MM.1S (cell line): ENCODE measurements around the gene FDX1.
"Not testable (repeated sequence)": the region's sequence is repeated elsewhere in the genome, so short reads cannot be mapped to it uniquely, and the experiment has no call there.

Source experiments
- DNase-seq: peaks from one replicate; pipeline ENCODE4 v3.0.0-alpha.2; 2015
- H2AFZ ChIP-seq: fragments of 300-600 bp; sonication (generic); 2 replicates; pipeline ENCODE4 v1.6.0; 2016; ENCODE audit warnings: antibody characterized with exemption, low read length
- H3F3A ChIP-seq: fragments of 300-600 bp; sonication (generic); 2 replicates; pipeline ENCODE4 v1.6.1; 2016; ENCODE audit warnings: mild to moderate bottlenecking, antibody characterized with exemption, low read length, moderate library complexity, mixed read lengths; ENCODE audit not compliant: insufficient read depth
- H3K27ac ChIP-seq: fragments of 300-600 bp; sonication (generic); 2 replicates; pipeline ENCODE4 v1.5.1; 2016; ENCODE audit warnings: mild to moderate bottlenecking, low read length
- H3K27me3 ChIP-seq: fragments of 300-600 bp; sonication (generic); replicated peaks from 2 replicates; pipeline ENCODE4 v1.6.0; 2016; ENCODE audit warnings: low read length; ENCODE audit not compliant: insufficient read depth
- H3K36me3 ChIP-seq: fragments of 300-600 bp; sonication (generic); replicated peaks from 2 replicates; pipeline ENCODE4 v1.6.1; 2016; ENCODE audit warnings: mild to moderate bottlenecking, low read length, mixed read lengths; ENCODE audit not compliant: insufficient read depth
- H3K4me1 ChIP-seq: fragments of 300-600 bp; sonication (generic); 2 replicates; pipeline ENCODE4 v1.6.1; 2016; ENCODE audit warnings: low read length, mixed read lengths
- H3K4me2 ChIP-seq: fragments of 300-600 bp; sonication (generic); 2 replicates; pipeline ENCODE4 v1.6.0; 2016; ENCODE audit warnings: low read depth, low read length
- H3K4me3 ChIP-seq: fragments of 300-600 bp; sonication (generic); 2 replicates; pipeline ENCODE4 v1.5.1; 2016; ENCODE audit warnings: low read length, mixed read lengths
- H3K79me2 ChIP-seq: fragments of 300-600 bp; sonication (generic); 2 replicates; pipeline ENCODE4 v1.6.1; 2016; ENCODE audit warnings: mixed run types, low read length, mixed read lengths
- H3K9ac ChIP-seq: fragments of 300-600 bp; sonication (generic); 2 replicates; pipeline ENCODE4 v1.6.1; 2016; ENCODE audit warnings: low read length, mixed read lengths
- H3K9me2 ChIP-seq: fragments of 300-600 bp; sonication (generic); replicated peaks from 2 replicates; pipeline ENCODE4 v1.6.1; 2016; ENCODE audit warnings: mild to moderate bottlenecking, low read length, mixed read lengths; ENCODE audit not compliant: insufficient read depth
- H3K9me3 ChIP-seq: fragments of 300-600 bp; sonication (generic); replicated peaks from 2 replicates; pipeline ENCODE4 v1.6.1; 2016; ENCODE audit warnings: mild to moderate bottlenecking, low read length, mixed read lengths; ENCODE audit not compliant: insufficient read depth
- H4K20me1 ChIP-seq: fragments of 300-600 bp; sonication (generic); 2 replicates; pipeline ENCODE4 v1.6.1; 2016; ENCODE audit warnings: mild to moderate bottlenecking, low read length, moderate library complexity, mixed read lengths; ENCODE audit not compliant: insufficient read depth
- EZH2 ChIP-seq: fragments of 300-600 bp; sonication (generic); optimal IDR thresholded peaks from 2 replicates; pipeline ENCODE3; 2017; ENCODE audit warnings: low read depth, mild to moderate bottlenecking, antibody characterized with exemption, low read length, mixed read lengths
- EZH2phosphoT487 ChIP-seq: fragments of 300-600 bp; sonication (generic); IDR thresholded peaks from 2 replicates; pipeline ENCODE4 v1.6.1; 2018; ENCODE audit warnings: antibody characterized with exemption, low read length
- TF ChIP-seq, protein P1 (sequence below): fragments of 300-600 bp; sonication (generic); IDR thresholded peaks from 2 replicates; pipeline ENCODE4 v1.5.1; 2016; ENCODE audit warnings: antibody characterized with exemption, low read length, mixed read lengths

The FDX1 gene, protein sequence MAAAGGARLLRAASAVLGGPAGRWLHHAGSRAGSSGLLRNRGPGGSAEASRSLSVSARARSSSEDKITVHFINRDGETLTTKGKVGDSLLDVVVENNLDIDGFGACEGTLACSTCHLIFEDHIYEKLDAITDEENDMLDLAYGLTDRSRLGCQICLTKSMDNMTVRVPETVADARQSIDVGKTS

DNA sequence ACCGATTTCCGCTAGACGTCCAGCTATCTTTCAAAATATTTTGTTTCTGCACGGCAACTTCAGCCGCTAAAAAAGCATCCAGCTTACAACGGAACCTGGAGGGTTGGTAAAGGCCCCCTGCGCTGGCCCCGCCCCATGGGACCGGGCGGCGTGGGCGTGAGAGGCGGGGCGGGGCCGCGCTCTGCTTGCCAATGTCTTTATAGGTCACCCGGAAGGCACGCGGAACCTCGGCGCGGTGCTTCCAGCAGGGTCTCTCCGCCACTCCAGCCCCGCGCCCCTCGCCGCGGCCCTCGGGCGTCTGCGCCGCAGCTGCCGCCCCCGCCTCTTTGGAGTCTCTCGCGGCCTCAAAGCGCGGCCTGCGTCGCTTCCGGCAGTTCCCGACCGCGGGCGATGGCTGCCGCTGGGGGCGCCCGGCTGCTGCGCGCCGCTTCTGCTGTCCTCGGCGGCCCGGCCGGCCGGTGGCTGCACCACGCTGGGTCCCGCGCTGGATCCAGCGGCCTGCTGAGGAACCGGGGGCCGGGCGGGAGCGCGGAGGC is at the start of gene FDX1:
TSS of gene FDX1 (plus strand) at position 218 of the 536 bp plus-strand sequence. CDS start at position 391, 173 bp downstream.
- DNase-seq: peak; percentile 85
- TF ChIP-seq, protein P1, sequence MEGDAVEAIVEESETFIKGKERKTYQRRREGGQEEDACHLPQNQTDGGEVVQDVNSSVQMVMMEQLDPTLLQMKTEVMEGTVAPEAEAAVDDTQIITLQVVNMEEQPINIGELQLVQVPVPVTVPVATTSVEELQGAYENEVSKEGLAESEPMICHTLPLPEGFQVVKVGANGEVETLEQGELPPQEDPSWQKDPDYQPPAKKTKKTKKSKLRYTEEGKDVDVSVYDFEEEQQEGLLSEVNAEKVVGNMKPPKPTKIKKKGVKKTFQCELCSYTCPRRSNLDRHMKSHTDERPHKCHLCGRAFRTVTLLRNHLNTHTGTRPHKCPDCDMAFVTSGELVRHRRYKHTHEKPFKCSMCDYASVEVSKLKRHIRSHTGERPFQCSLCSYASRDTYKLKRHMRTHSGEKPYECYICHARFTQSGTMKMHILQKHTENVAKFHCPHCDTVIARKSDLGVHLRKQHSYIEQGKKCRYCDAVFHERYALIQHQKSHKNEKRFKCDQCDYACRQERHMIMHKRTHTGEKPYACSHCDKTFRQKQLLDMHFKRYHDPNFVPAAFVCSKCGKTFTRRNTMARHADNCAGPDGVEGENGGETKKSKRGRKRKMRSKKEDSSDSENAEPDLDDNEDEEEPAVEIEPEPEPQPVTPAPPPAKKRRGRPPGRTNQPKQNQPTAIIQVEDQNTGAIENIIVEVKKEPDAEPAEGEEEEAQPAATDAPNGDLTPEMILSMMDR: peak; percentile 48
- TF ChIP-seq EZH2: no peak
- no peak for TF ChIP-seq EZH2phosphoT487
- H3K9me3 ChIP-seq: no peaks in the 10 kb centered on the region
- peak within 1 kb of the TSS; percentile 77 for H3K27ac ChIP-seq
- H3K9me2 ChIP-seq: no peaks in the 10 kb centered on the region
- no peaks in the 10 kb centered on the region for H3K27me3 ChIP-seq
- H3K4me3 ChIP-seq: peak within 1 kb of the TSS; percentile 81
- peak within 1 kb of the TSS; percentile 93 for H3K9ac ChIP-seq
- H3K4me2 ChIP-seq: peak within 1 kb of the TSS; percentile 79
- peak within 1 kb of the TSS; percentile 70 for H2AFZ ChIP-seq
- H3K36me3 ChIP-seq: no peaks in the 10 kb centered on the region
- H3K79me2 ChIP-seq: peaks cover 46% of the 10 kb centered on the region
- 0 out of 2 replicates have a peak, but pooled peaks cover 4% of the 10 kb centered on the region for H4K20me1 ChIP-seq
- H3F3A ChIP-seq: peaks cover 16% of the 10 kb centered on the region
- H3K4me1 ChIP-seq: peaks cover 11% of the 10 kb centered on the region

DNA sequence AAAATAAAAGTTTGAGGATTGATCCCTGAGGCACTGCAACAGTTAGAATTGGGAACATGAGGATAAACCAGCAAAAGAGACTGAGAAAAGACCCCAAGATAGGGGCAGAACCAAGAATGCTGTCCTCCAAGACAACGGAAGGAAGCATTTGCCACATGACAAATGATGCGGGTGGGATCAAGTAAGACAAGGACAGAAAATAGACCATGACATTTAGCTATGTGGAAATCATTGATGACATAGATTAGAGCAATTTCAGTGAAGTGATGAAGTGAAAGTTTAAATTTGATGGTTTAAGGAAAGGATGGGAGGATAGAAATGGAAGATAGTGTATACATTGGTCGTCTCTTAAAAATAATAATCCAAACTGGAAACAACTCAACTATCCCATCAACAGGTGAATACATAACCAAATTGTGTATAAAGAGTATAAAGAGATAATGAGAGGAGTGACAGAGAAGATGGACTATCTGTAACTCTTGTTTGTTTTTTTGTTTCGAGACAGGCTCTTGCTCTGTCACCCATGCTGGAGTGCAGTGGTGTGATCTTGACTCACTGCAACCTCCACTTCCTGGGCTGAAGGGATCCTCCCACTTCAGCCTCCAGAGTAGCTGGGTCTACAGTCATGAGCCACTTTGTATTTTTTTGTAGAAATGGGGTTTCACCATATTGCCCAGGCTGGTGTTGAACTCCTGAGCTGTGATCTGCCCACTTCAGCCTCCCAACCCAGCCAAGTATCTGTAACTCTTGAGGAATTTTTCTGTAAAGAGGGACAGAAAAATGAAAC is 48.7 kb upstream of the FDX1 start:
- Histone ChIP-seq H2AFZ (no peak overlapping the region), H3K27ac (no peak overlapping the region), H3K36me3 (no peaks in the 10 kb centered on the region), H3K4me1 (no peaks in the 10 kb centered on the region), H3F3A (no peaks in the 10 kb centered on the region), H3K4me2 (no peak overlapping the region), H3K4me3 (no peak overlapping the region), H3K9ac (no peak overlapping the region), H3K79me2 (no peaks in the 10 kb centered on the region), H3K9me3 (no peaks in the 10 kb centered on the region), H3K9me2 (no peaks in the 10 kb centered on the region), H3K27me3 (no peaks in the 10 kb centered on the region), H4K20me1 (no peaks in the 10 kb centered on the region)
- no peak for DNase-seq
- no peak for TF ChIP-seq EZH2
- TF ChIP-seq EZH2phosphoT487: no peak
- TF ChIP-seq, protein P1: no peak

DNA sequence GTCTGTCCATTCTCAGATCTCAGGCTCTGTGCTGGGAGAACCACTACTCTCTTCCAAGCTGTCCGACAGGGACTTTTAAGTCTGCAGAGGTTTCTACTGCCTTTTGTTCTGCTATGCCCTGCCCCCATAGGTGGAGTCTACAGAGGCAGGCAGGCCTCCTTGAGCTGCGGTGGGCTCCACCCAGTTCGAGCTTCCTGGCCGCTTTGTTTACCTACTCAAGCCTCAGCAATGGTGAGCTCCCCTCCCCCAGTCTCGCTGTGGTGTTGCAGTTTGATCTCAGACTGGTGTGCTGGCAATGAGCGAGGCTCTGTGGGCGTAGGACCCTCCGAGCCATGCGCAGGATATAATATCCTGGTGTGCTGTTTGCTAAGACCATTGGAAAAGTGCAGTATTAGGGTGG is 41.5 kb upstream of the FDX1 start:
- H3K79me2 ChIP-seq, H3F3A ChIP-seq, H3K36me3 ChIP-seq, H3K4me2 ChIP-seq, H3K9me3 ChIP-seq, H4K20me1 ChIP-seq, H3K4me3 ChIP-seq, H3K9me2 ChIP-seq, H3K27me3 ChIP-seq, H3K27ac ChIP-seq, H3K4me1 ChIP-seq, H2AFZ ChIP-seq, H3K9ac ChIP-seq, DNase-seq: not testable (repeated sequence)
